ENCODE results near the gene KDM3A. TPM values are rescaled to one million over a fixed set of nuclear protein-coding genes. Genes with fewer than 3 reads are reported as not detected.
A peak's percentile ranks its signal among the peaks of the same experiment; 100 is the strongest.

KDM3A gene
- total RNA-seq, 1 donor from 2014 or later, result 76.2 TPM

DNA sequence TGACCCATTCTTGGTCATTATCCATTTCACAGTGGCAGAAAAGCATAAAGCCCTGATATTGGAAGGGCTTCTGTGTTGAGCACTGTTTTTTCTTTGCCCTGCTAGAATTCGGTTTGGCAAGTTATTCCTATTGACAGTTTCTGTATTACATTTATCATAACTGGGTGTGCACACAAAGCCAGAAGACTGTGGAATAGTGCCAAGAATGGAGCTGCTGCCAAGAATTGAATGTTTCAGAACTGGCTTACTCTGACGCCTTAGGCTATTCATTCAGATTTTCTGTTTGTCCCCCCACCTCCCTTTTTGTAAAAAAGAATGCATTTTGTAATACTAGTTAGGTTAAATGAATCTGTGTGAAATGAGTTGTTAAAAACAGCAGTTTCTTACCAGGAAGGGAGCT is 12.7 kb downstream of the KDM3A start:
- Histone ChIP-seq H3K27ac (ENCODE audit: low read depth, low read length) (no peak overlapping the region), H3K4me3 (ENCODE audit: insufficient read depth, low read depth, low read length) (no peak overlapping the region), H3K9ac (ENCODE audit: low read length) (no peak overlapping the region), H3K4me2 (ENCODE audit: low read length) (peak overlapping the region; percentile 19), H3K9me3 (ENCODE audit: insufficient read depth, low read depth, low read length) (no peaks in the 10 kb centered on the region), H3K27me3 (ENCODE audit: insufficient read depth, low read length) (no peaks in the 10 kb centered on the region), H2AFZ (ENCODE audit: low read depth, low read length) (no peak overlapping the region), H3K4me1 (ENCODE audit: insufficient read depth, low read length) (no peaks in the 10 kb centered on the region), H4K20me1 (ENCODE audit: insufficient read depth, low read length) (peaks cover 40% of the 10 kb centered on the region), H3K36me3 (ENCODE audit: insufficient read depth, low read length) (peaks cover 41% of the 10 kb centered on the region), H3K79me2 (ENCODE audit: insufficient read depth, low read length) (peaks cover 16% of the 10 kb centered on the region)
- Mint-ChIP-seq H3K27ac (ENCODE audit: unreplicated experiment) (no peak overlapping the region), H3K36me3 (ENCODE audit: low read depth, unreplicated experiment) (peaks cover 28% of the 10 kb centered on the region), H3K4me1 (ENCODE audit: low read depth, unreplicated experiment) (peaks cover 11% of the 10 kb centered on the region), H3K27me3 (ENCODE audit: low read depth, unreplicated experiment) (no peaks in the 10 kb centered on the region), H3K4me3 (ENCODE audit: unreplicated experiment) (no peak overlapping the region), H3K9me3 (ENCODE audit: unreplicated experiment) (no peaks in the 10 kb centered on the region)
- TF ChIP-seq, protein P1, sequence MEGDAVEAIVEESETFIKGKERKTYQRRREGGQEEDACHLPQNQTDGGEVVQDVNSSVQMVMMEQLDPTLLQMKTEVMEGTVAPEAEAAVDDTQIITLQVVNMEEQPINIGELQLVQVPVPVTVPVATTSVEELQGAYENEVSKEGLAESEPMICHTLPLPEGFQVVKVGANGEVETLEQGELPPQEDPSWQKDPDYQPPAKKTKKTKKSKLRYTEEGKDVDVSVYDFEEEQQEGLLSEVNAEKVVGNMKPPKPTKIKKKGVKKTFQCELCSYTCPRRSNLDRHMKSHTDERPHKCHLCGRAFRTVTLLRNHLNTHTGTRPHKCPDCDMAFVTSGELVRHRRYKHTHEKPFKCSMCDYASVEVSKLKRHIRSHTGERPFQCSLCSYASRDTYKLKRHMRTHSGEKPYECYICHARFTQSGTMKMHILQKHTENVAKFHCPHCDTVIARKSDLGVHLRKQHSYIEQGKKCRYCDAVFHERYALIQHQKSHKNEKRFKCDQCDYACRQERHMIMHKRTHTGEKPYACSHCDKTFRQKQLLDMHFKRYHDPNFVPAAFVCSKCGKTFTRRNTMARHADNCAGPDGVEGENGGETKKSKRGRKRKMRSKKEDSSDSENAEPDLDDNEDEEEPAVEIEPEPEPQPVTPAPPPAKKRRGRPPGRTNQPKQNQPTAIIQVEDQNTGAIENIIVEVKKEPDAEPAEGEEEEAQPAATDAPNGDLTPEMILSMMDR (IDR thresholded peaks at IDR 0.05; ENCODE audit: insufficient read depth, low read depth, low read length), result no peak
- no peak for TF ChIP-seq EZH2 (IDR thresholded peaks at IDR 0.05; ENCODE audit: insufficient read depth, low read length)
- DNase-seq (ENCODE audit: low read depth) (peak; percentile 55), FAIRE-seq (no peak)

DNA sequence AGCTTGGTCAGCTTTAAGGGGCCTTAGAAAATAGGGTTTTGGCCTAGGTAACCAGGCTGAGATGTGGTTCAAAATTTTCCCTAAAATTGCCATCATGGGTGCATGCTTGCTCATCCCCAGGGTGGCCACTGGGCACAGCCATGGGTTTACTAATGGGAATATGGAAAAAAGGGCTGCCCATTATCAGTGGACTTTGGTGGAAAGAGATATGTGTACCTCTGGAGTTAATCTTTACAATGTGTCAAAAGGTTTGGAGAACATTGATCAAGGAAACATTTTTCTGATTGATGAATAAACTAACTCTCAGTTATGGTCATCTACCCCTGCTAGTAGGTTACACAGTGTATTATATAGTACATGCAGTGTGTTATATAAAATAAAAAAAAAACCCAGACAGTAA is 13.1 kb downstream of the KDM3A start:
- Histone ChIP-seq H3K9me3 (ENCODE audit: insufficient read depth, low read depth, low read length) (no peaks in the 10 kb centered on the region), H3K9ac (ENCODE audit: low read length) (no peak overlapping the region), H3K36me3 (ENCODE audit: insufficient read depth, low read length) (peaks cover 41% of the 10 kb centered on the region), H4K20me1 (ENCODE audit: insufficient read depth, low read length) (peaks cover 37% of the 10 kb centered on the region), H3K4me2 (ENCODE audit: low read length) (peak overlapping the region; percentile 19), H3K79me2 (ENCODE audit: insufficient read depth, low read length) (peaks cover 12% of the 10 kb centered on the region), H3K4me1 (ENCODE audit: insufficient read depth, low read length) (no peaks in the 10 kb centered on the region), H2AFZ (ENCODE audit: low read depth, low read length) (no peak overlapping the region), H3K4me3 (ENCODE audit: insufficient read depth, low read depth, low read length) (no peak overlapping the region), H3K27me3 (ENCODE audit: insufficient read depth, low read length) (no peaks in the 10 kb centered on the region), H3K27ac (ENCODE audit: low read depth, low read length) (no peak overlapping the region)
- DNase-seq (ENCODE audit: low read depth) (no peak), FAIRE-seq (no peak)
- TF ChIP-seq EZH2 (IDR thresholded peaks at IDR 0.05; ENCODE audit: insufficient read depth, low read length), result no peak
- H3K4me1 Mint-ChIP-seq (ENCODE audit: low read depth, unreplicated experiment), result peaks cover 7% of the 10 kb centered on the region
- H3K9me3 Mint-ChIP-seq (ENCODE audit: unreplicated experiment), result no peaks in the 10 kb centered on the region
- no peak overlapping the region for H3K27ac Mint-ChIP-seq (ENCODE audit: unreplicated experiment)
- no peaks in the 10 kb centered on the region for H3K27me3 Mint-ChIP-seq (ENCODE audit: low read depth, unreplicated experiment)
- H3K36me3 Mint-ChIP-seq (ENCODE audit: low read depth, unreplicated experiment), result peaks cover 27% of the 10 kb centered on the region
- H3K4me3 Mint-ChIP-seq (ENCODE audit: unreplicated experiment), result no peak overlapping the region

DNA sequence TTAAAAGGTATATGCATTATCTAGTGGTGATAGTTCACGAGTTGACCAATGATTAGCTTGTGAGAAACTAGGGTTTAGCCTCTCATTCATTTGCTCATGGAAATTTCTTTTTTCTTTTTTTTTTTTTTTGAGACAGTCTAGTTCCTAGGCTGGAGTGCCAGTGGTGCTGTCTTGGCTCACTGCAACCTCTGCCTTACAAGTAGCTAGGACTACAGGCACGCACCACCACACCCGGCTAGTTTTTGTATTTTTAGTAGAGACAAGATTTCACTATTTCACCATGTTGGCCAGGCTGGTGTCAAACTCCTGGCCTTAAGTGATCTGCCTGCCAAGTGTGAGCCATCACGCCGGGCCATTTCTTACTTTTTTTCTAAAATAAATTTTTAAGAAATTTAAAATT is 14.0 kb downstream of the KDM3A start:
- Mint-ChIP-seq H3K27ac (ENCODE audit: unreplicated experiment) (no peak overlapping the region), H3K27me3 (ENCODE audit: low read depth, unreplicated experiment) (no peaks in the 10 kb centered on the region), H3K4me1 (ENCODE audit: low read depth, unreplicated experiment) (peaks cover 2% of the 10 kb centered on the region), H3K36me3 (ENCODE audit: low read depth, unreplicated experiment) (peaks cover 27% of the 10 kb centered on the region), H3K4me3 (ENCODE audit: unreplicated experiment) (no peak overlapping the region), H3K9me3 (ENCODE audit: unreplicated experiment) (no peaks in the 10 kb centered on the region)
- no peak overlapping the region for H3K27ac ChIP-seq (ENCODE audit: low read depth, low read length)
- H3K36me3 ChIP-seq (ENCODE audit: insufficient read depth, low read length), result peaks cover 38% of the 10 kb centered on the region
- no peak overlapping the region for H2AFZ ChIP-seq (ENCODE audit: low read depth, low read length)
- no peaks in the 10 kb centered on the region for H3K27me3 ChIP-seq (ENCODE audit: insufficient read depth, low read length)
- H3K79me2 ChIP-seq (ENCODE audit: insufficient read depth, low read length), result peaks cover 3% of the 10 kb centered on the region
- H3K4me1 ChIP-seq (ENCODE audit: insufficient read depth, low read length), result no peaks in the 10 kb centered on the region
- no peak overlapping the region for H3K4me2 ChIP-seq (ENCODE audit: low read length)
- H3K4me3 ChIP-seq (ENCODE audit: insufficient read depth, low read depth, low read length), result no peak overlapping the region
- no peak overlapping the region for H3K9ac ChIP-seq (ENCODE audit: low read length)
- DNase-seq (ENCODE audit: low read depth) (no peak), FAIRE-seq (no peak)
- H3K9me3 ChIP-seq (ENCODE audit: insufficient read depth, low read depth, low read length), result no peaks in the 10 kb centered on the region
- TF ChIP-seq EZH2 (IDR thresholded peaks at IDR 0.05; ENCODE audit: insufficient read depth, low read length), result no peak
- TF ChIP-seq, protein P1 (IDR thresholded peaks at IDR 0.05; ENCODE audit: insufficient read depth, low read depth, low read length), result no peak
- H4K20me1 ChIP-seq (ENCODE audit: insufficient read depth, low read length), result peaks cover 27% of the 10 kb centered on the region

Measured in astrocyte (in vitro differentiated cells and primary cell).